WTC11 (cell line): Measurements from ENCODE around the gene STK16.

Experiments
- ATF1 ChIP-seq: sonication (generic); formaldehyde crosslinking; IDR thresholded peaks from 2 replicates; pipeline ENCODE4 v1.8.1; 2023; ENCODE audit warnings: mild to moderate bottlenecking, moderate library complexity, missing genetic modification reagents
- ATF6 ChIP-seq: sonication (generic); formaldehyde crosslinking; IDR thresholded peaks from 2 replicates; pipeline ENCODE4 v1.8.1; 2023; ENCODE audit warnings: mild to moderate bottlenecking, missing genetic modification reagents
- SP1 ChIP-seq: sonication (generic); formaldehyde crosslinking; conservative IDR thresholded peaks from 2 replicates; pipeline ENCODE4 v1.8.1; 2022; ENCODE audit warnings: missing genetic modification reagents
- TP53 ChIP-seq: sonication (generic); formaldehyde crosslinking; IDR thresholded peaks from 2 replicates; pipeline ENCODE4 v1.8.1; 2023; ENCODE audit warnings: mild to moderate bottlenecking, missing genetic modification reagents
- USF1 ChIP-seq: sonication (generic); formaldehyde crosslinking; IDR thresholded peaks from 2 replicates; pipeline ENCODE4 v1.8.0; 2022; ENCODE audit warnings: mild to moderate bottlenecking, missing genetic modification reagents
- ZNF121 ChIP-seq: sonication (generic); formaldehyde crosslinking; IDR thresholded peaks from 2 replicates; pipeline ENCODE4 v1.8.0; 2023; ENCODE audit warnings: missing genetic modification reagents
- TF ChIP-seq, protein P1 (sequence below): fragments of 200-600 bp; IDR thresholded peaks from 2 replicates; pipeline ENCODE4 v1.8.0; 2022; ENCODE audit warnings: antibody characterized with exemption

- TF ChIP-seq ATF6 = no peak
- TF ChIP-seq, protein P1, sequence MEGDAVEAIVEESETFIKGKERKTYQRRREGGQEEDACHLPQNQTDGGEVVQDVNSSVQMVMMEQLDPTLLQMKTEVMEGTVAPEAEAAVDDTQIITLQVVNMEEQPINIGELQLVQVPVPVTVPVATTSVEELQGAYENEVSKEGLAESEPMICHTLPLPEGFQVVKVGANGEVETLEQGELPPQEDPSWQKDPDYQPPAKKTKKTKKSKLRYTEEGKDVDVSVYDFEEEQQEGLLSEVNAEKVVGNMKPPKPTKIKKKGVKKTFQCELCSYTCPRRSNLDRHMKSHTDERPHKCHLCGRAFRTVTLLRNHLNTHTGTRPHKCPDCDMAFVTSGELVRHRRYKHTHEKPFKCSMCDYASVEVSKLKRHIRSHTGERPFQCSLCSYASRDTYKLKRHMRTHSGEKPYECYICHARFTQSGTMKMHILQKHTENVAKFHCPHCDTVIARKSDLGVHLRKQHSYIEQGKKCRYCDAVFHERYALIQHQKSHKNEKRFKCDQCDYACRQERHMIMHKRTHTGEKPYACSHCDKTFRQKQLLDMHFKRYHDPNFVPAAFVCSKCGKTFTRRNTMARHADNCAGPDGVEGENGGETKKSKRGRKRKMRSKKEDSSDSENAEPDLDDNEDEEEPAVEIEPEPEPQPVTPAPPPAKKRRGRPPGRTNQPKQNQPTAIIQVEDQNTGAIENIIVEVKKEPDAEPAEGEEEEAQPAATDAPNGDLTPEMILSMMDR = no peak
- no peak for TF ChIP-seq ATF1 (CRISPR knock-in tag)
- no peak for TF ChIP-seq SP1 (CRISPR knock-in tag)
- no peak for TF ChIP-seq USF1 (CRISPR knock-in tag)
- TF ChIP-seq TP53 (CRISPR knock-in tag) = no peak
- TF ChIP-seq ZNF121 (CRISPR knock-in tag) = no peak
These were observed 40.7 kb downstream of the STK16 start for GRCh38 chr2:219285894-219286425.
